Liver (tissue), 9 donors: ENCODE data around the gene CAMKMT. TPM values are rescaled to one million over a fixed set of nuclear protein-coding genes. Genes with fewer than 3 reads are reported as not detected.

Experiments used
- DNase-seq: peaks from one replicate; pipeline ENCODE4 v3.0.0-alpha.2; 2017; ENCODE audit warnings: low spot score
- H3K27ac ChIP-seq, 2 donors: one replicate each; pipeline ENCODE4 v1.7.0; 2013; ENCODE audit warnings: inconsistent platforms in 2 of 2, low read length in 2 of 2, control low read depth in 1 of 2, low read depth in 1 of 2, mild to moderate bottlenecking in 1 of 2
- H3K27me3 ChIP-seq, 4 donors: one replicate each; pipeline versions ENCODE4 v1.6.1 to v1.7.0; 2013; ENCODE audit warnings: low read length in 3 of 4, inconsistent platforms in 1 of 4, mild to moderate bottlenecking in 1 of 4, moderate library complexity in 1 of 4; ENCODE audit not compliant: control insufficient read depth in 4 of 4, insufficient read depth in 4 of 4
- H3K36me3 ChIP-seq, 4 donors: one replicate each; pipeline versions ENCODE4 v1.6.1 to v1.7.0; 2013; ENCODE audit warnings: low read length in 3 of 4, mild to moderate bottlenecking in 3 of 4, low read depth in 1 of 4, moderate library complexity in 1 of 4; ENCODE audit not compliant: control insufficient read depth in 4 of 4, insufficient read depth in 3 of 4
- H3K4me1 ChIP-seq, 4 donors: one replicate each; pipeline versions ENCODE4 v1.6.1 to v1.7.0; 2013; ENCODE audit warnings: low read length in 3 of 4, mild to moderate bottlenecking in 3 of 4, moderate library complexity in 1 of 4; ENCODE audit not compliant: control insufficient read depth in 4 of 4, insufficient read depth in 4 of 4
- H3K4me3 ChIP-seq, 3 donors: one replicate each; pipeline versions ENCODE4 v1.6.1 to v1.7.0; 2013; ENCODE audit warnings: low read length in 3 of 3, control low read depth in 1 of 3, low read depth in 1 of 3, mild to moderate bottlenecking in 1 of 3
- H3K9ac ChIP-seq, 2 donors: one replicate each; pipeline ENCODE4 v1.7.0; 2013; ENCODE audit warnings: low read length in 2 of 2, mild to moderate bottlenecking in 2 of 2, moderate library complexity in 2 of 2, control low read depth in 1 of 2, low read depth in 1 of 2
- H3K9me3 ChIP-seq, 4 donors: one replicate each; pipeline versions ENCODE4 v1.6.1 to v1.7.0; 2013; ENCODE audit warnings: low read length in 3 of 4; ENCODE audit not compliant: control insufficient read depth in 4 of 4
- CTCF ChIP-seq: fragments of 150-350 bp; IDR thresholded peaks from 2 replicates; pipeline ENCODE4 v1.5.1; 2017; ENCODE audit warnings: improper control_type of control experiment, low read depth, low read length; ENCODE audit not compliant: missing input control
- EGR1 ChIP-seq, 2 donors: IDR thresholded peaks; 2 replicates each; pipeline ENCODE4 v1.6.1; 2016 to 2018; ENCODE audit warnings: antibody characterized with exemption in 2 of 2, low read depth in 2 of 2
- FOXA1 ChIP-seq: IDR thresholded peaks from 2 replicates; pipeline ENCODE4 v1.6.1; 2016; ENCODE audit warnings: antibody characterized with exemption
- FOXA2 ChIP-seq: IDR thresholded peaks from 2 replicates; pipeline ENCODE4 v1.6.1; 2016; ENCODE audit warnings: antibody characterized with exemption
- GABPA ChIP-seq, 2 donors: IDR thresholded peaks in 1 of 2; conservative IDR thresholded peaks in 1 of 2; 2 replicates each; pipeline ENCODE4 v1.6.1; 2016; ENCODE audit warnings: antibody characterized with exemption in 2 of 2, mild to moderate bottlenecking in 1 of 2, moderate library complexity in 1 of 2
- HNF4A ChIP-seq, 2 donors: conservative IDR thresholded peaks; 2 replicates each; pipeline ENCODE4 v1.6.1; 2016; ENCODE audit warnings: antibody characterized with exemption in 2 of 2, mild to moderate bottlenecking in 2 of 2
- HNF4G ChIP-seq: IDR thresholded peaks from 2 replicates; pipeline ENCODE4 v1.6.1; 2016; ENCODE audit warnings: antibody characterized with exemption
- JUND ChIP-seq, 2 donors: IDR thresholded peaks; 2 replicates each; pipeline ENCODE4 v1.6.1; 2016; ENCODE audit warnings: antibody characterized with exemption in 2 of 2
- MAX ChIP-seq: IDR thresholded peaks from 2 replicates; pipeline ENCODE4 v1.6.1; 2016; ENCODE audit warnings: antibody characterized with exemption
- NR2F2 ChIP-seq: IDR thresholded peaks from 2 replicates; pipeline ENCODE4 v1.6.1; 2016; ENCODE audit warnings: antibody characterized with exemption
- RAD21 ChIP-seq, 2 donors: IDR thresholded peaks; 2 replicates each; pipeline ENCODE4 v1.6.1; 2016; ENCODE audit warnings: antibody characterized with exemption in 2 of 2, mild to moderate bottlenecking in 2 of 2
- RXRA ChIP-seq, 2 donors: IDR thresholded peaks; 2 replicates each; pipeline ENCODE4 v1.6.1; 2017 to 2018; ENCODE audit warnings: antibody characterized with exemption in 2 of 2, mild to moderate bottlenecking in 1 of 2
- SP1 ChIP-seq: IDR thresholded peaks from 2 replicates; pipeline ENCODE4 v1.6.1; 2018; ENCODE audit warnings: antibody characterized with exemption, mild to moderate bottlenecking
- TAF1 ChIP-seq: conservative IDR thresholded peaks from 2 replicates; pipeline ENCODE4 v1.6.1; 2016; ENCODE audit warnings: antibody characterized with exemption, mild to moderate bottlenecking
- YY1 ChIP-seq: IDR thresholded peaks from 2 replicates; pipeline ENCODE4 v1.6.1; 2016; ENCODE audit warnings: antibody characterized with exemption, mild to moderate bottlenecking
- WGBS: extraction: QIAGEN DNeasy Blood & Tissue Kit; methylation state at CpG from one replicate; pipeline ENCODE4 v1.1.7; 2013; 5-methylcytosine and 5-hydroxymethylcytosine counted together
- polyA plus RNA-seq, 2 donors: library from polyadenylated mRNA; stranded (reverse) in 1 of 2; unstranded in 1 of 2; fragments of 200-250 nt in 1 of 2; fragments of >200 nt in 1 of 2; fragmentation: Nextera tagmentation in 1 of 2; extraction: Ambion mirVana in 1 of 2; gene quantifications; one replicate each; pipeline versions ENCODE4 v1.2.1 to v1.2.3, GENCODE V29; 2013 to 2015
- total RNA-seq, 2 donors: library from RNA; depleted of rRNA; stranded (reverse); fragments of >200 nt; gene quantifications; one replicate each; pipeline ENCODE4 v1.2.3, GENCODE V29; 2014
- TF ChIP-seq, protein P1 (sequence below): IDR thresholded peaks from 2 replicates; pipeline ENCODE4 v1.6.1; 2016; ENCODE audit warnings: antibody characterized with exemption
- TF ChIP-seq, protein P2 (sequence below): IDR thresholded peaks from 2 replicates; pipeline ENCODE4 v1.6.1; 2016; ENCODE audit warnings: antibody characterized with exemption
- donor health status: healthy.
- donor health status: healthy.
- donor health status: healthy.
- donor health status: healthy.
- donor health status: healthy.

The CAMKMT gene
- total and polyA plus RNA-seq, 4 donors: 1.5 to 12.7 (median 7.1) TPM

DNA sequence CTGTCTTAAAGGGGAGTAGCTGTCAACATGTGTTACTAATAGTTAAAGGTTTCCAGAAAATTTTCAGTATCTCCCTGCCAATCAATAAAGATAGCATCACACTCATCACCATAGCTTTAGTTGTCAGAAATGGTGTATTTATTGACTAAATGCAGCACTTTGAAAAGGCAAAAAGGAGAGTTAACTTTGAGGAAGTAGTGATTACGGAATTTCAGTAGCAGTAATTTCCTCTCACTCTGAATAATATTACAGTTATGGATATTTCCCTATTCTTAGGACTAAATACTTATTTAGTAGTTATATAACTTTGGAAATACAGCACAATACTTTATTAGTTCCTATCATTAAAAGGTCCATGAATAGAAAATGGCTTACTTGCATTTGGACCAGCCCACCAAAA lies 250.5 kb downstream of the CAMKMT start:
- no peak overlapping the region for H3K27ac ChIP-seq
- H3K4me3 ChIP-seq: no peak overlapping the region
- TF ChIP-seq HNF4A (conservative IDR thresholded peaks at IDR 0.05): no peak
- no peak for TF ChIP-seq RXRA (IDR thresholded peaks at IDR 0.05)
- no peak for TF ChIP-seq HNF4G
- TF ChIP-seq, protein P1, sequence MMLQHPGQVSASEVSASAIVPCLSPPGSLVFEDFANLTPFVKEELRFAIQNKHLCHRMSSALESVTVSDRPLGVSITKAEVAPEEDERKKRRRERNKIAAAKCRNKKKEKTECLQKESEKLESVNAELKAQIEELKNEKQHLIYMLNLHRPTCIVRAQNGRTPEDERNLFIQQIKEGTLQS: no peak
- no peak for TF ChIP-seq FOXA1
- no peak for TF ChIP-seq CTCF
- no peak for TF ChIP-seq JUND (IDR thresholded peaks at IDR 0.05)
- no peak for TF ChIP-seq YY1
- no peak for TF ChIP-seq EGR1 (IDR thresholded peaks at IDR 0.05; ENCODE audit: low read depth in 2 of 2)
- no peak for TF ChIP-seq SP1
- TF ChIP-seq FOXA2: no peak
- no peak for TF ChIP-seq RAD21 (IDR thresholded peaks at IDR 0.05)
- no peak for TF ChIP-seq MAX
- TF ChIP-seq, protein P2, sequence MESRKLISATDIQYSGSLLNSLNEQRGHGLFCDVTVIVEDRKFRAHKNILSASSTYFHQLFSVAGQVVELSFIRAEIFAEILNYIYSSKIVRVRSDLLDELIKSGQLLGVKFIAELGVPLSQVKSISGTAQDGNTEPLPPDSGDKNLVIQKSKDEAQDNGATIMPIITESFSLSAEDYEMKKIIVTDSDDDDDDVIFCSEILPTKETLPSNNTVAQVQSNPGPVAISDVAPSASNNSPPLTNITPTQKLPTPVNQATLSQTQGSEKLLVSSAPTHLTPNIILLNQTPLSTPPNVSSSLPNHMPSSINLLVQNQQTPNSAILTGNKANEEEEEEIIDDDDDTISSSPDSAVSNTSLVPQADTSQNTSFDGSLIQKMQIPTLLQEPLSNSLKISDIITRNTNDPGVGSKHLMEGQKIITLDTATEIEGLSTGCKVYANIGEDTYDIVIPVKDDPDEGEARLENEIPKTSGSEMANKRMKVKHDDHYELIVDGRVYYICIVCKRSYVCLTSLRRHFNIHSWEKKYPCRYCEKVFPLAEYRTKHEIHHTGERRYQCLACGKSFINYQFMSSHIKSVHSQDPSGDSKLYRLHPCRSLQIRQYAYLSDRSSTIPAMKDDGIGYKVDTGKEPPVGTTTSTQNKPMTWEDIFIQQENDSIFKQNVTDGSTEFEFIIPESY: no peak
- no peak overlapping the region for H3K9ac ChIP-seq
- no peak for DNase-seq
- 85% methylated on average over 1 of the region's 1 CpG for WGBS
- H3K4me1 ChIP-seq: peaks cover 0 to 2% (median 0%) of the 10 kb centered on the region in 4 donors
- H3K27me3 ChIP-seq: no peaks in the 10 kb centered on the region
- H3K36me3 ChIP-seq: no peaks in the 10 kb centered on the region
- no peaks in the 10 kb centered on the region for H3K9me3 ChIP-seq

DNA sequence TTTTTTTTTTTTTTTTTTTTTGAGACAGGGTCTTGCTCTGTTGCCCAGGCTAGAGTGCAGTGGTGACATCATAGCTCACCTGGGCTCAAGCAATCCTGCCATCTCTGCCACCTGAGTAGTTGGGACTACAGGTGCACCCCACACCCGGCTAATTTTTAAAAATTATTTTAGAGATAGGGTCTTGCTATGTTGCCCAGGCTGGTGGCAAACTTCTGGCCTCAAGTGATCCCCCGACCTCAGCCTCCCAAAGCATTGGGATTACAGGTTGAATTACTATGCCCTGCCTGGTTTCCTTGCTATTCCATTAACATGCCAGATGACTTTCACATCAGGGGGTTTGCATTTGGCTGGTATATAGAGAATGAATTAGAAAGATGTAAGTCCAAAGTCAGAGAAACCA lies 253.2 kb downstream of the CAMKMT start:
- Histone ChIP-seq H3K4me3 (no peak overlapping the region), H3K4me1 (peaks cover 0 to 4% (median under 1%) of the 10 kb centered on the region in 4 donors), H3K36me3 (no peaks in the 10 kb centered on the region), H3K9me3 (no peaks in the 10 kb centered on the region), H3K9ac (no peak overlapping the region), H3K27ac (no peak overlapping the region), H3K27me3 (no peaks in the 10 kb centered on the region)
- DNase-seq: no peak
- 96% methylated on average over 2 of the region's 2 CpGs for WGBS
- TF ChIP-seq GABPA (IDR thresholded peaks at IDR 0.05 in 1 of 2, conservative IDR thresholded peaks at IDR 0.05 in 1 of 2): no peak
- TF ChIP-seq, protein P1: no peak
- no peak for TF ChIP-seq HNF4G
- TF ChIP-seq NR2F2: no peak
- TF ChIP-seq FOXA2: no peak
- no peak for TF ChIP-seq CTCF
- no peak for TF ChIP-seq HNF4A (conservative IDR thresholded peaks at IDR 0.05)
- no peak for TF ChIP-seq JUND (IDR thresholded peaks at IDR 0.05)
- no peak for TF ChIP-seq RAD21 (IDR thresholded peaks at IDR 0.05)
- TF ChIP-seq, protein P2: no peak
- TF ChIP-seq FOXA1: no peak
- TF ChIP-seq SP1: no peak
- no peak for TF ChIP-seq TAF1
- TF ChIP-seq YY1: no peak
- no peak for TF ChIP-seq RXRA (IDR thresholded peaks at IDR 0.05)
